Stimulated activated naive CD8-positive, alpha-beta T cell treated with anti-CD3 and anti-CD28 coated beads, Interleukin-15, Interleukin-2, amounts not matched to agents 100 U/mL and 50 U/mL, for 24 hours (primary cell): Measurements from ENCODE around the gene BUD23.
"Not testable (repeated sequence)": the region's sequence is repeated elsewhere in the genome, so short reads cannot be mapped to it uniquely, and the experiment has no call there.

Source experiments
- ATAC-seq: fragments of 150-1000 bp; cut with Tn5 transposase; one replicate; pipeline ENCODE4 v1.10.0; 2021
- DNase-seq: peaks from one replicate; pipeline ENCODE4 v3.0.0; 2021

The BUD23 gene

DNA sequence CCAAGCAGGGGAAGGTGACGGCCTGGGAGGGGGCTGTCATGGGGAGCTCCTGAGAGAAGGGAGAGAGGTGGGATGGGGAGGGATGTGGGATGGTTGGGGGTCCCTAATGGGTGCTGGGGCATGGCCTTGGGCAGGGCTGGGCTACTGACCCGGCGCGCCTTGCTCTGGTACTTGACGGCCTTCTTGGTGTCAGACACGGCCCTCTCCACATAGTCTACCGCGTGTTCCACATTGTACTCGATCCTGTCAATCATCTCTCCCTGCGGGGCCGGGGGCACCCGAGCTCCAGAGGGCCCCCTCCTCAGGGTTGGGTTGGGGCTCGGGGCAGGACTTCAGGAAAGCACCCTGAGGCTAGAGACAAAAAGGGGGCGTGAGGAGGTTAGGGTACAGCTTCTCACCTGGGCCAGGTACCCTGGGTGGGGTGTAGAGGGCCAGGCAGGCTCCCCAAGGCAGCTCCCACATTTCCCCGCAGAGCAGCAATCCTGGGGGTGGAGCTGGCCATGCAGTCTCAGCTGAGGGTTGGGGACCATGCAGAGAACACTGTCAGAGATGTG is 17.3 kb downstream of the BUD23 start:
- no peak for ATAC-seq

DNA sequence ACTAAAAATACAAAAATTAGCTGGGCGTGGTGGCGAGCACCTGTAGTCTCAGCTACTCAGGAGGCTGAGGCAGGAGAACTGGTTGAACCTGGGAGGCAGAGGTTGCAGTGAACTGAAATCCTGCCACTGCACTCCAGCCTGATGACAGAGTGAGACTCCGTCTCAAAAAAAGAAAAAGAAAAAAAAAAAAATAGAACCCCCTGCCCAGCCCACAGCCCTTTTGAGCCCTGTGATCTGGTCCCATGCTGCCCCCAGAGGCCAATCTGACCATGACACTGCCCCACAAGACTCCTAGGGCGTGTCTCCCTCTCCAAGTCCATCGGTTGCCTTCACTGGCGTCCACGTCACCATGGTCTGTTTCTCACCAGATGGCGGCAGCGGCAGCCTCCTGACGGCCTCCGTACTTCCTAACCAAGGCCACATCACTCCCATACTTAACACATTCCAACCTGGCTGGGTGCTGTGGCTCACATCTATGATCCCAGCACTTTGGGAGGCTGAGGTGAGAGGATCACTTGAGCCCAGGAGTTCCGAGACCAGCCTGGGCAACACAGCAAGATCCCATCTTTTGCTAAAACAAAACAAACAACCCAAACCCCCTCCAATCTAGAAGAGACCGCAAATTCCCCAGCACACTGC is 18.1 kb downstream of the BUD23 start:
- DNase-seq, result peak; percentile 50
- ATAC-seq, result no peak

More for the DNA sequence above, 17.3 kb downstream of the BUD23 start:
- no peak for DNase-seq

- ATAC-seq, result no peak
- no peak for DNase-seq
Measured at GRCh38 chr7:73702226-73702625, 18.8 kb downstream of the BUD23 start.

- ATAC-seq (no peak), DNase-seq (no peak)
Measured at GRCh38 chr7:73702665-73703064, 19.3 kb downstream of the BUD23 start.

- ATAC-seq (no peak), DNase-seq (no peak)
Measured at GRCh38 chr7:73703225-73703624, 19.8 kb downstream of the BUD23 start.

DNA sequence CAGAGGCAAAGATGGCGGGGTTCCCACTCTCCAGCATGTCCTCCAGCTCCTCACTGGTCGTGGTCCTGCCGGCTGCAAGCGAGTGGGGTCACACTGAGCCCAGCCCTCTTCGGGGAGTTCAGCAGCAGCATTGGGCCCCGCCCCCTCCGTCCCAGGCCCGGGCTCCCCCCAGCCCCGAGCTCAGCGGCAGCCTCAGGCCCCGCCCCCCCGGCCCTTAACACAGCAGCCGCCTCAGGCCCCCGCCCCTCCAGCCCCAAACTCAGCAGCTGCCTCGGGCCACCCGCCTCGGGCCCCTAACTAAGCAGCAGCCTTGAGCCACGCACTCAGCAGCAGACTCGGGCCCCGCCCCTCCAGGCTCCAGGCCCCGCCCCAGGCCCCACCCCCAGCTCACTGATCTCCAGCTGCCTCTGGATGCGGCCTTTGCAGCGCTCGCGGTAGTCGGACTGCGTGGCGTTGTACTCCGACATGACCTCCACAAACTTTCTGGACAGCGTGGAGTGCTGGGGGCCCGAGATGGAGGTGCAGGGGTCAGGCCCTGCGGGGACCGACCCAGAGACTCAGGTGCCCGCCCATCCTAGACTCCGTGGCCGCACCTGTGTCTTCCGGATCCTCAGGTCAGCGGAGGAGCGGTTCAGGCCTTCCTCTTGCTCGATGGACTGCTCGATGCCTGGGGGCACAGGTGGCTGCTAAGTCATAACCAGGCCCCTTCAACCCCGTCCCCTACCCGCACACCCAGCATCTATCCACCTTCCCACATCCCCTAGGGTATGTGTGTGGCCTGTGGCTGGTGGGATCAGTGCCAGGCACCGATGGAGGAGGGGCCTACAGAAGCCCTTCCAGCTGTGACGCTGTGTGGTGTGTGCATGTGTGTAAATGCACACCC is 20.6 kb downstream of the BUD23 start:
- DNase-seq (peak; percentile 53), ATAC-seq (peak; percentile 50)

DNA sequence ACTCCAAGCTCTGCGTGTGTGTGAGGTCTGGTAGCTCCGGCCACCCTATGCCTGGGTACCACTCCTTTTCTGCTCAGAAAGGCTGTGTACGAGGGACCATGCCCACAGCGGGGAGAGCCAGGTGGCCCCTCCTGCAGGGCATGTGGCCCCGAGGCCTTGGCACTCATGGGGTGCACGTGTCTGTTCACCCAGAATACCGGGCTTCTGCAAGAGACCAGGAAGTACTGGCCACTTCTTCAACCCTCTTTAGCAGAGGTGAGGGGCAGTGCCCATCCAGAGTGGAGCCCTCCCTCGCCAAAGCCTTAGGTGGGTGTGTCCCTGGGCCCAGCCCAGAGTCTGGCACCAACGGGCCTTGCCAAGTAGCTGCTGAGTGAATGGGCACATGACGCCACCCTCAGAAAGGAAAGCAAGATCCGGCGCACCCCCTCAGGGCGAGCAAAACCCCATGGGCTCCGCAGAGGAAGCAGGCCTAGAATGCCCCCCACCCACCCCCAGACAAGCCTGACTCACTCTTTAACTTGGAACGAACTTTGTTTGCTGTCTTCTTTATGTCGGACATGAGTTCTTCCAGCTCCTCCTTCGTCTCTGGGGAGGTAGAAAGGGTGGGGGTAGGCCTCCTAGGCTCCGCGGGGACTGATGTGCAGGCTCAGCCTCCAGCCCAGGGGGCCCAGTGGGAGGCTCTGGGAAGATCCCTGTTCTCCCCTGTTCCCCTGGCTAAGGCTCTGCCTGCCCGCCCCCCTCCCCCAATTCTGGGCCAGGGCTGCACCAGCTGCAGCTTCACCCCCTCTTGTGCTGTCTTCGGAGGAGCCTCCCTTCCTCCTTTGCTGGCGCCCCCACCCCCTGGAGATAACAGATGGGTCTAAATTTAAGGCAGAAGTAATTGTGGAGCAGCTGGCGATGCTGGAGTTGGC is 21.5 kb downstream of the BUD23 start:
- ATAC-seq (no peak), DNase-seq (no peak)

GRCh38 chr7:73705551-73705920 is 22.1 kb downstream of the BUD23 start:
- ATAC-seq, result no peak
- no peak for DNase-seq

- ATAC-seq (peak; percentile 71), DNase-seq (peak; percentile 39)
Measured at GRCh38 chr7:73706126-73707044, 23.0 kb downstream of the BUD23 start.

GRCh38 chr7:73707045-73707631 is 23.7 kb downstream of the BUD23 start:
- peak; percentile 36 for DNase-seq
- ATAC-seq, result no peak

GRCh38 chr7:73708961-73709549 is 25.7 kb downstream of the BUD23 start:
- ATAC-seq (no peak), DNase-seq (no peak)

GRCh38 chr7:73712773-73713172 is 29.4 kb downstream of the BUD23 start:
- DNase-seq (no peak), ATAC-seq (no peak)

- ATAC-seq, DNase-seq: not testable (repeated sequence)
Measured at GRCh38 chr7:73713319-73713718, 29.9 kb downstream of the BUD23 start.

- DNase-seq, result peak; percentile 77
- peak; percentile 77 for ATAC-seq
Measured at GRCh38 chr7:73715648-73716317, 32.4 kb downstream of the BUD23 start.

DNA sequence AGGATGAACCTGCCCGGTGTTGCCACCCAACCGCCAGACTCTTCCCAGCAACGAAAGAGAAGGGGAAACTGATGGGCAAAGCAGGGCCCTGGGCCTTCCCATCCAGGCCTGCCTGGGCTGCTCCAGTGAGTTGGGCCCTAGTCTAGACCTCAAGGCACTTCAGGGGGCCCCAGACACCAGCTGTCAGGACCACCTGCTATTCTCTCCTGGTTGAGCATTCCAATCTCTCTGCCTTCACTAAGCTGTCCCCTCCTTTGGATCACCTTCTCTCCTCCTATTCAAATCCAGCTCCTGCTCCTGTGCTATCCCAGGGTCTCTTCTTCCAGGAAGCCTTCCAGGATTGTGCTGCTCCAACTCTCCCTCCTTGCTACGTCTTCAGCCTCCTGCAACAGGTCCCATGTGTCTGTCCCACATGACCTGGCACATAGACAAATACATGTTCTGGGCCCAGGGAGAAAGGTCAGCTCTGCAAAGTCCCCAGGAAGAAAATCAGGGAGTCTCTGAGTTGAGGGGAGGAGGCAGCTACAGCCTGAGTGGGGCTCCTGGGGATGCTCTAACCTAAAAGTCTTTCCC is 33.0 kb downstream of the BUD23 start:
- no peak for DNase-seq

DNA sequence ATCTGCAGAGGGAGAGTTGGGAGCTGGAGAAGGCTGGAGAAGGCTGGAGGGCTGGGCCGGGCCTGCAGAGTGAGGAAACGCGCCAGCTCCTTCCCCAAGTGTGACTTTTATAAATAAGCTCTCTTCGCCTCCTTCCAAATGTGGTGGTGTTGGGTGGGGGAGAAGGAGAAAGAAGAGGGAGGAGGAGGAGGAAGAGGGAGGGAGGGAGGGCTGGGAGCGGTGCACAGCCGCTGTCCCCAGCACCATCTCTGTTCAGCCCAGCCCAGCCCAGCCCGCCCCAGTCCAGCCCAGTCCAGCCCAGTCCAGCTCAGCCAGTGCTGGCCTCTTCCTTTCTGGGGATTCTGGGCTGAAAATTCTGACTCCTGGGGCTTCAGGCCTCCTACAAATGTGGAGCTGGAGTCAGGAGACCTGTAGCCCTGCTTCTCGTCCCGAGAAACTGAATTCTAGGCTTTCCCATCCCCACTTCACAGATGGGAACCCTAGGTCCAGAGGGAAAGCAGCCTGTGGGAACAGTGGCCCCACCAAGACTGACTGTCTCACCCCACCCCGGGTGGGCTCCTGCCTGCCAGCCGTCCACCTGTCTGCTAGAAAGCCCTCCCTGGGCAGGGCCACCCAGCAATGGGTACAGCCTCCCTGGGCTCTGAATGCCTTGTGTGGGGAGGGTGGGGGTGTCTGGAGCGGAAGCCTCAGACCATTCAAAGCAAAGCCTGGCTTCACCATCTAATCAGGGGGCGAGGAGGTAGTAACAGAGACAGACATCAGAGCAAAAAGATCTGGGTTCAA is 33.8 kb downstream of the BUD23 start:
- no peak for DNase-seq
- ATAC-seq, result peak; percentile 0

More for the DNA sequence above, 33.0 kb downstream of the BUD23 start:
- ATAC-seq, result no peak

DNA sequence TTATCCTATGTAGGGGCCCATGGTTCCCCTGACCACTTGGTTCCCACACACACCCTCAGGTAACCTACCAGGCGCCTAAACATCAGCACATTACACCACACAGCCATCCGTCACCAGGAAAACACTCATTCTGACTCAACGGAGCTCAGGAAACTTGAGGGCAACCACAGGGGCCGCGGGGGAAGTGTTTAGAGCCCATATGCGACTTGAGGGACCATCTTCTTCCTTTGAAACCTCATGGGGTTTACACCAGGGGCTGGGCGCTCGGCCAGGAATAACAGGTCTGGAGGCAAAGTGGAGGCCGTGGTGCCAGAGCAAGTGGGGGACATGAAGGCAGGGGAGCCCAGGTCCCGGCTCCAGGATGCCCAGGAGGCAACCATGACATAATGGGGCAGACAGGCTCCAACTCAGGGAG is 34.6 kb downstream of the BUD23 start:
- peak; percentile 82 for DNase-seq
- ATAC-seq, result peak; percentile 72

DNA sequence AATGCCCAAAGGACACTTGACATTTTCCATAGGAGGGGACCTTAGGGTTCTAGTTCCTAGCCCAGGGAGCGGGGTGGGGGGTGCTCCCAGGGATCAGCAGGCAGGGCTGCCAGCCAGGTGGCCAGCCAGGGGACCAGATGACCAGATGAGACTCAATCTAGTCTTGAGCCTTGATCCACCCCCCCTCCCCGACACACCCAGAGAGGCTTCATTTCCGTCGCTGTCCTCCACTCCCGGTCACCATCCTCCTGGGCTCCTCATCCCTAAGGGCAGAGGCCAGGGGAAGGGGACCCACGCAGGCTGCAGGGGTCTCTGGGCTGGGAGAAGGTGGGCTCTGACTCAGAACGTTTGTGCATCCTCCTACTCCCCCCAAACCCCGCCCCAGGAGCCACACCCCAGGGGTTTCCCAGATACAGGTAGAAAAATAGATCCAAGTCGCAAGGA is 35.1 kb downstream of the BUD23 start:
- ATAC-seq, result no peak
- peak; percentile 53 for DNase-seq
